HG02884 (cell line): Measurements from ENCODE around the gene ZNF518B.
"Not testable (repeated sequence)": the region's sequence is repeated elsewhere in the genome, so short reads cannot be mapped to it uniquely, and the experiment has no call there.

Source experiments
- ATAC-seq: cut with Tn5 transposase; IDR thresholded peaks from one replicate; pipeline ENCODE4 v1.9.1; 2021; ENCODE audit warnings: mild to moderate bottlenecking, moderate library complexity; ENCODE audit not compliant: unreplicated experiment

ZNF518B gene

GRCh38 chr4:10459305-10459704 is 2.1 kb upstream of the ZNF518B start:
- no peak for ATAC-seq

- ATAC-seq: no peak
Measured at GRCh38 chr4:10458177-10458576, 951 bp upstream of the ZNF518B start.

GRCh38 chr4:10456595-10457254 is 501 bp downstream of the ZNF518B start:
- ATAC-seq: peak; percentile 63

- ATAC-seq: no peak
Measured at GRCh38 chr4:10456260-10456594, 999 bp downstream of the ZNF518B start.

GRCh38 chr4:10455133-10455532 is 2.1 kb downstream of the ZNF518B start:
- no peak for ATAC-seq

- ATAC-seq: no peak
Measured at GRCh38 chr4:10454726-10455125, 2.5 kb downstream of the ZNF518B start.

GRCh38 chr4:10454121-10454520 is 3.1 kb downstream of the ZNF518B start:
- no peak for ATAC-seq

GRCh38 chr4:10448991-10449390 is 8.2 kb downstream of the ZNF518B start:
- ATAC-seq: no peak

- ATAC-seq: no peak
Measured at GRCh38 chr4:10442976-10443375, 14.2 kb downstream of the ZNF518B start.

GRCh38 chr4:10441512-10441911 is 15.7 kb downstream of the ZNF518B start:
- no peak for ATAC-seq

- peak; percentile 76 for ATAC-seq
Measured at GRCh38 chr4:10438924-10439323, 18.3 kb downstream of the ZNF518B start.

- ATAC-seq: no peak
Measured at GRCh38 chr4:10437735-10438134, 19.5 kb downstream of the ZNF518B start.

- ATAC-seq: not testable (repeated sequence)
Measured at GRCh38 chr4:10427680-10428079, 29.5 kb downstream of the ZNF518B start.

GRCh38 chr4:10421344-10422055 is 35.7 kb downstream of the ZNF518B start:
- no peak for ATAC-seq

GRCh38 chr4:10417740-10418139 is 39.5 kb downstream of the ZNF518B start:
- ATAC-seq: no peak

- ATAC-seq: no peak
Measured at GRCh38 chr4:10416441-10416840, 40.8 kb downstream of the ZNF518B start.

GRCh38 chr4:10413177-10413576 is 44.0 kb downstream of the ZNF518B start:
- ATAC-seq: peak; percentile 93

- ATAC-seq: no peak
Measured at GRCh38 chr4:10405672-10406071, 51.6 kb downstream of the ZNF518B start.

- no peak for ATAC-seq
Measured at GRCh38 chr4:10403633-10404445, 53.4 kb downstream of the ZNF518B start.

GRCh38 chr4:10395971-10396580 is 61.1 kb downstream of the ZNF518B start:
- no peak for ATAC-seq
